HCT116 (cell line): ENCODE measurements around the gene DPF1. TPM values are rescaled to one million over a fixed set of nuclear protein-coding genes. Genes with fewer than 3 reads are reported as not detected.

ENCODE experiments used
- ATAC-seq: fragments of 200-7000 bp; cut with Tn5 transposase; 2 replicates; pipeline ENCODE4 v1.9.1; 2020; ENCODE audit warnings: mild to moderate bottlenecking, moderate library complexity
- BruUV-seq: library from RNA; stranded (reverse); fragments of 400-500 nt; replicated peaks from 2 replicates; lab custom pipeline; 2021; lab: Mats Ljungman, UMichigan
- CTCF ChIA-PET: fragments of 300-600 bp; sonication (Branson Sonifier 250); formaldehyde crosslinking; loops from one replicate; lab custom pipeline; 2021; ENCODE audit warnings: antibody characterized with exemption; lab: Charles Lee
- POLR2A ChIA-PET: fragments of 300-600, 350-600 bp; sonication (Branson Sonifier 250); formaldehyde crosslinking; loops from one replicate; lab custom pipeline; 2021; ENCODE audit warnings: antibody characterized with exemption; lab: Charles Lee
- RAD21 ChIA-PET, 2 experiments: fragments of 300-600 bp; sonication (Branson Sonifier 250); formaldehyde crosslinking; loops; one replicate each; lab custom pipeline; 2023; ENCODE audit warnings: low total read pairs in 2 of 2; ENCODE audit not compliant: uncharacterized antibody in 2 of 2, unreplicated experiment in 2 of 2, low non-redundant PET in 1 of 2; lab: Charles Lee
- DNase-seq: peaks from one replicate; pipeline ENCODE4 v3.0.0-alpha.2; 2010; ENCODE audit warnings: low read depth, low spot score
- H2AFZ ChIP-seq: fragments of 200-600 bp; shearing (Covaris generic), sonication (generic); 2 replicates; pipeline ENCODE4 v1.6.1; 2017; ENCODE audit warnings: low read depth, mixed run types, mixed read lengths, antibody characterized with exemption, low read length; ENCODE audit not compliant: poor library complexity, severe bottlenecking
- H3K27ac ChIP-seq: 2 replicates; pipeline ENCODE4 v1.5.1; 2012; ENCODE audit warnings: low read depth, low read length
- H3K27me3 ChIP-seq: fragments of 200-600 bp; sonication (generic); 2 replicates; pipeline ENCODE4 v1.6.1; 2016; ENCODE audit warnings: mixed run types, low read length, mixed read lengths; ENCODE audit not compliant: insufficient read depth
- H3K36me3 ChIP-seq, 2 experiments: fragments of 200-500 bp in 1 of 2; fragments of 200-600 bp in 1 of 2; sonication (Bioruptor generic) in 1 of 2; sonication (generic) in 1 of 2; 2 replicates each; pipeline versions ENCODE4 v1.5.1 to v1.6.1; 2014 to 2016; ENCODE audit warnings: low read length in 2 of 2, inconsistent platforms in 1 of 2, mixed read lengths in 1 of 2, mixed run types in 1 of 2; ENCODE audit not compliant: insufficient read depth in 2 of 2, control insufficient read depth in 1 of 2
- H3K4me1 ChIP-seq, 2 experiments: fragments of 200-600 bp in 1 of 2; sonication (generic) in 1 of 2; 2 replicates each; pipeline versions ENCODE4 v1.5.1 to v1.6.1; 2012 to 2017; ENCODE audit warnings: low read length in 2 of 2, inconsistent platforms in 1 of 2, mild to moderate bottlenecking in 1 of 2, mixed read lengths in 1 of 2, mixed run types in 1 of 2, moderate library complexity in 1 of 2; ENCODE audit not compliant: insufficient read depth in 2 of 2, control insufficient read depth in 1 of 2
- H3K4me2 ChIP-seq: fragments of 200-600 bp; sonication (generic); 2 replicates; pipeline ENCODE4 v1.6.1; 2017; ENCODE audit warnings: mixed run types, low read length, mixed read lengths
- H3K4me3 ChIP-seq, 2 experiments: fragments of 200-600 bp in 1 of 2; sonication (generic) in 1 of 2; replicated peaks in 1 of 2; 2 replicates each; pipeline ENCODE4 v1.5.1; 2011 to 2016; ENCODE audit warnings: low read length in 2 of 2, control low read depth in 1 of 2, low read depth in 1 of 2, mild to moderate bottlenecking in 1 of 2, mixed read lengths in 1 of 2, mixed run types in 1 of 2
- H3K79me2 ChIP-seq: fragments of 200-600 bp; sonication (generic); 2 replicates; pipeline ENCODE4 v1.6.1; 2017; ENCODE audit warnings: mild to moderate bottlenecking, mixed run types, low read length, moderate library complexity, mixed read lengths; ENCODE audit not compliant: insufficient read depth
- H3K9ac ChIP-seq: fragments of 200-600 bp; sonication (generic); 2 replicates; pipeline ENCODE4 v1.6.1; 2016; ENCODE audit warnings: low read length, mixed read lengths
- H3K9me2 ChIP-seq: fragments of 200-600 bp; sonication (generic), shearing (Covaris generic); 2 replicates; pipeline ENCODE4 v1.6.1; 2017; ENCODE audit warnings: mixed run types, mild to moderate bottlenecking, moderate library complexity; ENCODE audit not compliant: insufficient read depth
- H3K9me3 ChIP-seq, 2 experiments: fragments of 200-500 bp in 1 of 2; fragments of 200-600 bp in 1 of 2; sonication (Bioruptor generic) in 1 of 2; sonication (generic) in 1 of 2; 2 replicates each; pipeline ENCODE4 v1.6.1; 2014 to 2017; ENCODE audit warnings: low read length in 2 of 2, mixed read lengths in 2 of 2, inconsistent platforms in 1 of 2, low read depth in 1 of 2, mild to moderate bottlenecking in 1 of 2, mixed run types in 1 of 2, moderate library complexity in 1 of 2; ENCODE audit not compliant: control insufficient read depth in 1 of 2, insufficient read depth in 1 of 2
- H4K20me1 ChIP-seq: fragments of 200-600 bp; sonication (generic), shearing (Covaris generic); 2 replicates; pipeline ENCODE4 v1.6.1; 2017; ENCODE audit warnings: mixed run types, mild to moderate bottlenecking, moderate library complexity; ENCODE audit not compliant: insufficient read depth
- ATF3 ChIP-seq: IDR thresholded peaks from 2 replicates; pipeline ENCODE4 v1.6.1; 2012
- CBX3 ChIP-seq: IDR thresholded peaks from 2 replicates; pipeline ENCODE4 v1.6.1; 2012; ENCODE audit warnings: low read depth
- CEBPB ChIP-seq: IDR thresholded peaks from 2 replicates; pipeline ENCODE4 v1.6.1; 2012; ENCODE audit warnings: low read depth
- CTCF ChIP-seq, 3 experiments: fragments of 200-600 bp in 1 of 3; sonication (generic) in 1 of 3; IDR thresholded peaks in 2 of 3; conservative IDR thresholded peaks in 1 of 3; 2 replicates each; pipeline ENCODE4 v1.5.1; 2012 to 2017; ENCODE audit warnings: low read depth in 2 of 3, low read length in 2 of 3, antibody characterized with exemption in 1 of 3, borderline replicate concordance in 1 of 3, control low read depth in 1 of 3, mild to moderate bottlenecking in 1 of 3, mixed read lengths in 1 of 3, mixed run types in 1 of 3, moderate library complexity in 1 of 3; ENCODE audit not compliant: insufficient read depth in 1 of 3
- EGR1 ChIP-seq: IDR thresholded peaks from 2 replicates; pipeline ENCODE4 v1.6.1; 2012; ENCODE audit warnings: low read depth
- FOSL1 ChIP-seq: IDR thresholded peaks from 2 replicates; pipeline ENCODE4 v1.6.1; 2012; ENCODE audit warnings: low read depth
- JUND ChIP-seq: IDR thresholded peaks from 2 replicates; pipeline ENCODE4 v1.6.1; 2012
- MAX ChIP-seq: IDR thresholded peaks from 2 replicates; pipeline ENCODE4 v1.6.1; 2012
- POLR2A ChIP-seq: IDR thresholded peaks from 2 replicates; pipeline ENCODE4 v1.7.0; 2011; ENCODE audit warnings: borderline replicate concordance; ENCODE audit not compliant: insufficient read depth, insufficient read length; ENCODE audit errors: extremely low read depth
- POLR2AphosphoS5 ChIP-seq: IDR thresholded peaks from 2 replicates; pipeline ENCODE4 v1.6.1; 2011; ENCODE audit warnings: mild to moderate bottlenecking, low read depth, low read length, moderate library complexity
- SP1 ChIP-seq: IDR thresholded peaks from 2 replicates; pipeline ENCODE4 v1.6.1; 2012; ENCODE audit warnings: low read depth
- SRF ChIP-seq: IDR thresholded peaks from 2 replicates; pipeline ENCODE4 v1.6.1; 2012; ENCODE audit warnings: low read depth
- TCF7L2 ChIP-seq: IDR thresholded peaks from 2 replicates; pipeline ENCODE4 v1.7.0; 2011; ENCODE audit warnings: borderline replicate concordance, inconsistent platforms; ENCODE audit not compliant: insufficient read depth, insufficient read length; ENCODE audit errors: extremely low read depth
- YY1 ChIP-seq: IDR thresholded peaks from 2 replicates; pipeline ENCODE4 v1.6.1; 2011; ENCODE audit warnings: low read length, low read depth, moderate library complexity, mild to moderate bottlenecking; ENCODE audit not compliant: insufficient replicate concordance; ENCODE audit errors: extremely low read depth
- ZFX ChIP-seq: fragments of 450-650 bp; IDR thresholded peaks from 2 replicates; pipeline ENCODE4 v1.6.1; 2017
- ZNF274 ChIP-seq: fragments of 200-500 bp; sonication (Bioruptor generic); IDR thresholded peaks from 2 replicates; pipeline ENCODE4 v1.6.1; 2014; ENCODE audit warnings: mild to moderate bottlenecking, low read depth, low read length, inconsistent platforms
- intact Hi-C: fragments of 100-400 bp; cut with micrococcal nuclease; formaldehyde crosslinking; loops from 2 replicates; pipeline ENCODE4 v1.10.0; 2022
- total RNA-seq: library from RNA; stranded (reverse); gene quantifications from one replicate; pipeline ENCODE4 v1.2.1, GENCODE V29; 2021; ENCODE audit not compliant: unreplicated experiment
- TF ChIP-seq, protein P1 (sequence below): IDR thresholded peaks from 2 replicates; pipeline ENCODE4 v1.6.1; 2012; ENCODE audit warnings: low read depth

DPF1 gene
- total RNA-seq, 1 experiment from 2014 or later, result 9.7 TPM

DNA sequence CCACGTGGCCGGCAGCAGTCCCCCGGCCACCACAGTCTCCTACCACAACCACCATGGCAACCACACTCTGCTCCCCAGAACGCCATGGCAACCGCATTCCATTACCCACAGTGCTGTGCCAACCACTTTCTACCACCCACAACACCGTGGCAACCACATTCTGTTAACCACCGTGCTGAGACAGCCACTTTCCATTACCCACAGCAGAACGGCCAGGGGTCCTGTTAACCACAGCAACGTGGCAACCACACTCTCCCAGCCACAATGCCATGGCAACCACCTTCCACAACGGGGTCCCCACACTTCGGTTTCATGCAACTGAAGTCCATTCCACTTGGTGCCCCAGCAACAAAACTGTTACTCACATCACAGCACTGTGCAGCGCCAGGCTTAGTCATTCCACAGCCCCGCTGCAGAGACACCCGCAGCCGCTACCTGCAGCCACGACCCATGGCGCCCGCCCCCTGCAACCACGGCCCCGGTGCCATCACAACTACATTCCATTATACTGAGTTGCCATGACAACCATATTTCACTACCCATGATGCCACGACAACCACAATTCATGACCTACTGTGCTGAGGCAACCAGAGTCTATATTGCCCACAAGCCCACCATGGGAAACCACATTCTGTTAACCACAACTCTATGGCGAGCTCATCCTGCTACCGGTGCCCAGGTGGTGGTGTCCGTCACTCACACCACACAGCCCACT, 10.0 kb downstream of the DPF1 start:
- no peak overlapping the region for H2AFZ ChIP-seq
- no TSS peak for BruUV-seq
- TF ChIP-seq ATF3, result no peak
- no peak for TF ChIP-seq MAX
- no peak for TF ChIP-seq POLR2A
- no peak for TF ChIP-seq FOSL1
- no peak for TF ChIP-seq ZFX
- no peak for TF ChIP-seq EGR1
- TF ChIP-seq CEBPB, result no peak
- no peak for TF ChIP-seq SP1
- no peak for TF ChIP-seq JUND
- TF ChIP-seq TCF7L2, result no peak
- TF ChIP-seq, protein P1, sequence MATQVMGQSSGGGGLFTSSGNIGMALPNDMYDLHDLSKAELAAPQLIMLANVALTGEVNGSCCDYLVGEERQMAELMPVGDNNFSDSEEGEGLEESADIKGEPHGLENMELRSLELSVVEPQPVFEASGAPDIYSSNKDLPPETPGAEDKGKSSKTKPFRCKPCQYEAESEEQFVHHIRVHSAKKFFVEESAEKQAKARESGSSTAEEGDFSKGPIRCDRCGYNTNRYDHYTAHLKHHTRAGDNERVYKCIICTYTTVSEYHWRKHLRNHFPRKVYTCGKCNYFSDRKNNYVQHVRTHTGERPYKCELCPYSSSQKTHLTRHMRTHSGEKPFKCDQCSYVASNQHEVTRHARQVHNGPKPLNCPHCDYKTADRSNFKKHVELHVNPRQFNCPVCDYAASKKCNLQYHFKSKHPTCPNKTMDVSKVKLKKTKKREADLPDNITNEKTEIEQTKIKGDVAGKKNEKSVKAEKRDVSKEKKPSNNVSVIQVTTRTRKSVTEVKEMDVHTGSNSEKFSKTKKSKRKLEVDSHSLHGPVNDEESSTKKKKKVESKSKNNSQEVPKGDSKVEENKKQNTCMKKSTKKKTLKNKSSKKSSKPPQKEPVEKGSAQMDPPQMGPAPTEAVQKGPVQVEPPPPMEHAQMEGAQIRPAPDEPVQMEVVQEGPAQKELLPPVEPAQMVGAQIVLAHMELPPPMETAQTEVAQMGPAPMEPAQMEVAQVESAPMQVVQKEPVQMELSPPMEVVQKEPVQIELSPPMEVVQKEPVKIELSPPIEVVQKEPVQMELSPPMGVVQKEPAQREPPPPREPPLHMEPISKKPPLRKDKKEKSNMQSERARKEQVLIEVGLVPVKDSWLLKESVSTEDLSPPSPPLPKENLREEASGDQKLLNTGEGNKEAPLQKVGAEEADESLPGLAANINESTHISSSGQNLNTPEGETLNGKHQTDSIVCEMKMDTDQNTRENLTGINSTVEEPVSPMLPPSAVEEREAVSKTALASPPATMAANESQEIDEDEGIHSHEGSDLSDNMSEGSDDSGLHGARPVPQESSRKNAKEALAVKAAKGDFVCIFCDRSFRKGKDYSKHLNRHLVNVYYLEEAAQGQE, result no peak
- TF ChIP-seq SRF, result no peak
- TF ChIP-seq CTCF (IDR thresholded peaks at IDR 0.05 in 2 of 3, conservative IDR thresholded peaks at IDR 0.05 in 1 of 3; ENCODE audit: borderline replicate concordance in 1 of 3, insufficient read depth in 1 of 3, low read depth in 2 of 3, low read length in 2 of 3), result no peak
- no peak for TF ChIP-seq POLR2AphosphoS5
- TF ChIP-seq CBX3, result no peak
- no peak for TF ChIP-seq ZNF274
- no peak for TF ChIP-seq YY1
- ChIA-PET RAD21 (no interaction called here), POLR2A (no interaction called here), CTCF (no interaction called here)
- DNase-seq, result no peak
- no peak overlapping the region for H3K9ac ChIP-seq
- no peaks in the 10 kb centered on the region for H4K20me1 ChIP-seq
- no peak overlapping the region for H3K4me2 ChIP-seq
- H3K27me3 ChIP-seq, result no peaks in the 10 kb centered on the region
- no peaks in the 10 kb centered on the region for H3K9me2 ChIP-seq
- H3K4me1 ChIP-seq, result peaks cover 0 to 5% of the 10 kb centered on the region in 2 experiments; a peak in 1 of 4 replicates
- intact Hi-C loops, result no loop called here
- no peaks in the 10 kb centered on the region for H3K79me2 ChIP-seq
- H3K27ac ChIP-seq, result no peak overlapping the region
- no peak overlapping the region for H3K4me3 ChIP-seq
- H3K36me3 ChIP-seq, result peaks cover 0 to 2% of the 10 kb centered on the region in 2 experiments; a peak in 1 of 4 replicates
- no peak for ATAC-seq
- H3K9me3 ChIP-seq, result no peaks in the 10 kb centered on the region
